SK-N-MC (cell line): ENCODE measurements around the gene IFI16.

Source experiments
- DNase-seq: peaks from one replicate; pipeline ENCODE4 v3.0.0-alpha.2; 2011; ENCODE audit warnings: low read depth, low spot score
- H3K27ac ChIP-seq: fragments of 200-600 bp; sonication (generic); 2 replicates; pipeline ENCODE4 v1.5.1; 2016; ENCODE audit warnings: mixed run types
- H3K36me3 ChIP-seq: fragments of 200-600 bp; sonication (generic); 2 replicates; pipeline ENCODE4 v1.6.1; 2017; ENCODE audit warnings: antibody characterized with exemption, low read length, mixed read lengths; ENCODE audit not compliant: insufficient read depth
- H3K4me3 ChIP-seq: fragments of 200-600 bp; sonication (generic); 2 replicates; pipeline ENCODE4 v1.5.1; 2016
- H3K9ac ChIP-seq: fragments of 200-600 bp; sonication (generic); 2 replicates; pipeline ENCODE4 v1.8.0; 2017; ENCODE audit warnings: mixed run types, mixed read lengths; ENCODE audit not compliant: insufficient read length
- H3K9me3 ChIP-seq: fragments of 200-600 bp; sonication (generic); 2 replicates; pipeline ENCODE4 v1.6.1; 2017; ENCODE audit warnings: low read depth, mild to moderate bottlenecking, antibody characterized with exemption, low read length, moderate library complexity, mixed read lengths
- EZH2 ChIP-seq: fragments of 200-600 bp; sonication (generic); IDR thresholded peaks from one replicate; pipeline ENCODE4 v1.6.1; 2017; ENCODE audit warnings: antibody characterized with exemption
- FOXP2 ChIP-seq: optimal IDR thresholded peaks from 2 replicates; pipeline ENCODE3; 2011; ENCODE audit warnings: mild to moderate bottlenecking, moderate library complexity; ENCODE audit not compliant: insufficient read depth; ENCODE audit errors: extremely low read length, control extremely low read depth
- POLR2AphosphoS5 ChIP-seq: IDR thresholded peaks from 2 replicates; pipeline ENCODE4 v1.6.1; 2012; ENCODE audit warnings: mild to moderate bottlenecking, low read depth, low read length, borderline replicate concordance

The IFI16 gene

DNA sequence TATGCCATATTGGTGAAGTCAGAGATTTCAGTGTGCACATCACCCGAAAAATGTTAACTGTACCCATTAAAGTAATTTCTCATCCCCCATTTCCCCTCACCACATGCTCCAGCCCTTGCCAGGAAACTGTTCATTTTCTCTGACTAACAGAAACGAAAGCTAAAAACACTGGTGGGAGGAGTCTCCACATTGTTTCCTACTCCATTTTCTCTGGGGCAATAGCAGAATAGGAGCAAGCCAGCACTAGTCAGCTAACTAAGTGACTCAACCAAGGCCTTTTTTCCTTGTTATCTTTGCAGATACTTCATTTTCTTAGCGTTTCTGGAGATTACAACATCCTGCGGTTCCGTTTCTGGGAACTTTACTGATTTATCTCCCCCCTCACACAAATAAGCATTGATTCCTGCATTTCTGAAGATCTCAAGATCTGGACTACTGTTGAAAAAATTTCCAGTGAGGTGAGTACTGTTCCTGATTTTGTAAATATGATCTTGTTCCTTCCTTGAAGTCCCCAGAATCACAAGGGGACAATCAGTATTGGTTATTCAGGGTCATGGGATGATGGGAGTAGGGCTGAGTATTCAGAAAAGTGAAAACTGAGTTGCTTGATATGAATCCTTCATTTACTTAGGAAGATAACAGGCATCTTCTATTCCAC, at the start of gene IFI16:
IFI16 (plus strand) TSS at position 204 of the 658 bp plus-strand sequence. CDS start 4,774 bp downstream, outside the sequence.
- peak within 1 kb of the TSS; percentile 98 for H3K27ac ChIP-seq
- DNase-seq: no peak

DNA sequence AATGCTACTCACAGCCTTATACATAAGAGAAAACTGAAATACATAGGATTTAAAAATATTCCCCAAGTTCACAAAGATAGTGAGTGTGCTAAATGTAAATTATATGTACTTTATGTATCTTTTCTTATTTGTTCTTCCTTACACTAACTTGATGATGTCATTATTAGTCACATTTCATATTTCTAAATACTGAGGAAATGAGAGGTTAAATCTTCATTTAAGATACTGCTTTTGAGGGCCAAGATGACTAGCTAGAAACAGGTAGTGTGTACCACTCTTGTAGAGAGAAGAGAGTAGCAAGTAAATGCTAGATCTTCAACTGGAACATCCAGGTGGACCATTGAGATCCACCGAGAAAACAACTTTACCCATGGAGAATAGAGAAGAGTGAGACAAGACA, 48.5 kb upstream of the IFI16 start:
- no peak overlapping the region for H3K27ac ChIP-seq
- no peak overlapping the region for H3K9ac ChIP-seq
- no peaks in the 10 kb centered on the region for H3K36me3 ChIP-seq
- H3K4me3 ChIP-seq: no peak overlapping the region
- no peaks in the 10 kb centered on the region for H3K9me3 ChIP-seq
- no peak for TF ChIP-seq POLR2AphosphoS5
- no peak for TF ChIP-seq EZH2
- no peak for TF ChIP-seq FOXP2
- no peak for DNase-seq

More for the DNA sequence above, at the start of gene IFI16:
- Histone ChIP-seq H3K9ac (peak within 1 kb of the TSS; percentile 95), H3K4me3 (peak within 1 kb of the TSS; percentile 90), H3K9me3 (no peaks in the 10 kb centered on the region), H3K36me3 (peaks cover 8% of the 10 kb centered on the region)
- TF ChIP-seq FOXP2 (no peak), POLR2AphosphoS5 (peak; percentile 74; the same call in 1 of the 2 replicates)

DNA sequence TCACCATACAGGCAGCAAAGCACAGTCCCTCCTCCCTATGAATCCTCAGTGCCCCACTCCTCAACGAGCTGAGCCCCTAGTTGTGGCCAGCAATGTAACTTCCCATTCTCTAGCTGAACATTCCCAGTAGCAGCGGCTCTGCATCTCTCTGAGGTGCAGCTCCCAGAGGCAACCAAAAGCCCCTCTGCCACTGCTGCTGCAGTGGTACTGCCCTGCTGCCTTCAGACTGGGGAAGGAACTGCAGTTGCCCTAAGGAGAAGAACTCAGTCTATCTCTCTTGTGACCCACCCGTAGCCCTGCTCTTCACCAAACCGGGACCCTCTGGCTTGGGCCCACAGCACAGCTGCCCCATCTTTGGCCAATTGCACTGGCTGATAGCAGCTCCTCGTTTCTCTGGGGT, 46.7 kb upstream of the IFI16 start:
- no peak overlapping the region for H3K4me3 ChIP-seq
- TF ChIP-seq POLR2AphosphoS5 (no peak), FOXP2 (no peak), EZH2 (no peak)
- H3K9ac ChIP-seq: no peak overlapping the region
- DNase-seq: no peak
- H3K36me3 ChIP-seq: no peaks in the 10 kb centered on the region
- H3K9me3 ChIP-seq: no peaks in the 10 kb centered on the region
- H3K27ac ChIP-seq: no peak overlapping the region

DNA sequence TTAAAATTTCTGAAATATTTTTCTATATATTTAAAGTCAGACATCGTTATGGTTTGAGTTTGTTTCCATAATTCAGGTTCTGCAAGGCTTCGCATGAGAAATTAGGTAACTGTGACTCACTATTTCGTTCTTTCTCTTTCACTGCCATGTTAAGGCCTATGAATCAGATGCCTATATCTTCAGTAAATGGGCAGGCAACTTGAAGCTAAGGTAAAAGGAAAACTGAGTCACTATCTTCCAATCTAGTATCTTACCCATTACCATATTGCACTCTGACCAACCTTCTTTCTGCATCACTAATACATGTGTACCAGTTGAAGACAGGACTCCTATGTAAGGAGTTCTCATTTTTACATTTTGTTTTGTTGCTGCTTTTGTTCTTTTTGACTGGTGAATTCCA, 40.5 kb upstream of the IFI16 start:
- no peak for DNase-seq
- Histone ChIP-seq H3K9ac (no peak overlapping the region), H3K36me3 (no peaks in the 10 kb centered on the region), H3K9me3 (no peaks in the 10 kb centered on the region), H3K27ac (no peak overlapping the region), H3K4me3 (no peak overlapping the region)
- TF ChIP-seq POLR2AphosphoS5: no peak
- no peak for TF ChIP-seq FOXP2
- no peak for TF ChIP-seq EZH2

DNA sequence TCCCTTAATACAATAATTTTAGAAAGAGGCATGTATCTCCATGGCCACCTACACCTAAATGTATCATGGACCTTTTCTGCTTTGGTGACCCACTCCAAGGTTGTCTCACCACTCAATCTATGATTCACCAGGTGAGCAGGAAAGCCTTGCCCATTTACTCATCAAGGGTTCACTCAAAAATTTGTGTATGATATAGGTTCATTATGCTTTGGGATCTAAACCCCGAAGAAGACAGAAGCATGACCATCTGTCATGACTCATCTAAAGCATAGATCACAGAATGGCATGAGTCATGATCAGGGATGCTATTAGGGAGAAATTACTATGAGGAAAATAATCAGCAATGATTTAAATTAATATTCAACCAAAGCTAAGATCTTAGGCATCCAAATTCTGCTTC, 39.9 kb upstream of the IFI16 start:
- no peaks in the 10 kb centered on the region for H3K9me3 ChIP-seq
- no peak for DNase-seq
- H3K36me3 ChIP-seq: no peaks in the 10 kb centered on the region
- TF ChIP-seq POLR2AphosphoS5: no peak
- TF ChIP-seq EZH2: no peak
- TF ChIP-seq FOXP2: no peak
- no peak overlapping the region for H3K27ac ChIP-seq
- no peak overlapping the region for H3K9ac ChIP-seq
- H3K4me3 ChIP-seq: no peak overlapping the region

DNA sequence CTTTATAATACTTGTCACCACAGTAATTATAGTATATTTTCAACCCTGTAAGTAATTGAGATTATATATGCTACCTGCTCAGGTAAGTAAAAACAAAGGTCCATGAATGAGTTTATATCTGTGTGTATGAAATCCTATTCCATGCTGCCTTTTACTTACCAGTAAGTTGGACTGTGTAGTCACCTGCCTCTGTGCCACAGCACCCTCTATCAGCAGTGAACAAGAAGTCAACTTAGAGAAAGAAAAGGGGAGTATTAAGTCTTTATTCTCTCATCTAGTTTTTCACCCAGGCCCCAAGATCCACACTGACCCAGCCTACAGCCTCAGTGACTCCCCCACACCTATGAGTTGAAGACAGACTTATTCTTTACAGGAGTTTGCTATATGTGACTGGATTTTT, 36.9 kb upstream of the IFI16 start:
- no peak overlapping the region for H3K9ac ChIP-seq
- H3K27ac ChIP-seq: no peak overlapping the region
- DNase-seq: no peak
- TF ChIP-seq FOXP2 (no peak), POLR2AphosphoS5 (no peak), EZH2 (no peak)
- H3K9me3 ChIP-seq: no peaks in the 10 kb centered on the region
- H3K4me3 ChIP-seq: no peak overlapping the region
- H3K36me3 ChIP-seq: no peaks in the 10 kb centered on the region

DNA sequence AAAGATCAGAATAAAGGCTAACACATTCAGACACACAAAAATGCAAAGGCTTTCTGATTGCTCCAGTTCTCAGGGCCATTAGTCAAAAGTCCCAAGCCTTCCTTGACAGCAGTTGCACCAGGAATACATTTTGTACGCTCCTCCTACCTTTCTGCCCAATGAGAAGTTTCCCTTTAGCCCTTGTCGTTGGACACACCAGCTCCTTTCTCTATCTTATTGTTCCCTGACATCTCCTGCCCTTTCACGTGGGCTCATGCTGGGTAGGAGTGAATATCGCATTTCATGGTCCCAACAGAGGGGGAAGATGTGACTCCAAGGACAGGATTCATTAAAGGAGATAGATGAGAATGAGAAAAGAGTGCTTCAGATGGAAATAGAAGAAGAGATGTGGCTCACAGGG, 33.5 kb upstream of the IFI16 start:
- DNase-seq: no peak
- no peak for TF ChIP-seq EZH2
- TF ChIP-seq FOXP2: no peak
- no peak for TF ChIP-seq POLR2AphosphoS5
- Histone ChIP-seq H3K36me3 (no peaks in the 10 kb centered on the region), H3K9me3 (no peaks in the 10 kb centered on the region), H3K4me3 (no peak overlapping the region), H3K9ac (no peak overlapping the region), H3K27ac (no peak overlapping the region)

DNA sequence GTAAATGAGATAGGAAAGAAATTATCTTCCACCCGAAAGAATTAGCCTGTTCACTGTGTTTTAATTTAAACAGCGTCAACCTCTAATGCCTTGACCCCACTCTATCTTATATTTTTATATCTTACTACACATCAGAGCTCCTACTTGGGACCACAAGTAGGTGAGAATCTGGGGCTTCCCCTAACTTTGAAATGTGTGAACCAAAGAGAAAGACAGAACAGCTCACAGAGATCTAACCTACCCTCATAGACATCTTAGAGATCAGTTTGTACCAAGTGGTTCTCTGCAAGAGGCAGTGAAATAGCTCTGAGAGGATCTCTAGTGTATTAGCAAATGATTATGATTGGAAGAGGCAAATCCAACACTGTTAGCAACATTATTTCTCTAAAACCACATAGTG, 31.0 kb upstream of the IFI16 start:
- Histone ChIP-seq H3K9ac (no peak overlapping the region), H3K4me3 (no peak overlapping the region), H3K9me3 (no peaks in the 10 kb centered on the region), H3K27ac (no peak overlapping the region), H3K36me3 (no peaks in the 10 kb centered on the region)
- no peak for TF ChIP-seq FOXP2
- DNase-seq: no peak

DNA sequence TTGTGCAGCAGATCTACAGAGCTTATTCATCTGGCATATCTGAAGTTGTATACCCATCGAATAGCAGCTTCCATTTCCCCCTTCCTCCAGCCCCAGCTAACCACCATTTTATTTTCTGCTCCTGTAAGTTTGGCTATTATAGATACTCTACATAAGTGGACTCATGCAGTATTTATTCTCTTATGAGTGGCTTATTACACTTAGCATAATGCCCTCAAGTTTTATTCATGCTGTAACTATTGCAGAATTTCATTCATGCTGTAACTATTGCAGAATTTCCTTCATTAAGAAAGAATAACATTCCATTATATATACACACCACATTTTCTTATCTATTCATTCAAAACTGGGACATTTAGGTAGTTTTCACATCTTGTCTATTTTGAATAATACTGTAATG, 30.5 kb upstream of the IFI16 start:
- TF ChIP-seq FOXP2 (no peak), POLR2AphosphoS5 (no peak), EZH2 (no peak)
- Histone ChIP-seq H3K9me3 (no peaks in the 10 kb centered on the region), H3K4me3 (no peak overlapping the region), H3K36me3 (no peaks in the 10 kb centered on the region), H3K27ac (no peak overlapping the region), H3K9ac (no peak overlapping the region)
- DNase-seq: no peak
